A204.1 (cell line): ENCODE measurements around the gene DOCK1.

ENCODE experiments used
- FAIRE-seq: peaks from 2 replicates; lab custom pipeline; 2012; peaks lifted over from hg19 to GRCh38; lab: Jason Lieb, UNC

Gene DOCK1

GRCh38 chr10:127227663-127228062 is 322.4 kb downstream of the DOCK1 start:
- FAIRE-seq, result no peak

GRCh38 chr10:127228195-127228787 is 323.1 kb downstream of the DOCK1 start:
- no peak for FAIRE-seq

DNA sequence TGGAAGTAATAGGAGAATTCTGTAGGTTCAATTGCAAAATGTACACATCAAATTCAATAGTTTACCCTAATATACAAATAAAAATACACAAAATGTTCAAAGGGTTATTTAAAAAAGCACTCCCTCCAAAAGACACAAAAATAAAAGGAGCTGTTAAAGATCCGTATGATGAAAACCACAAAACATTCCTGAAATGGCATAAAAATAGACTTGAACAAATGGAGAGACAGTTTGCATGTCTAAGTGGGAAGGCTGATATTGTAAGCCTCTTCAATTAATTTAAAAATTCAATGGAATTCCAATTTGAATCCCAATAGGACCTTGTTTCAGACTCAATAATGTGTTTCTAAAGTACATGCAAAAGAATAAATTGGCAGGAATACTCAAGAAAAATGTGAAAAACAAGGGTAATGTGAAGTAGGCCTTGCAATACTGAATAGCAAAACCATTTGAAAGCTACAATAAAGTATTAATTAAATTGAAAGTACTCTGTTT is 329.1 kb downstream of the DOCK1 start:
- no peak for FAIRE-seq

- no peak for FAIRE-seq
Observed at GRCh38 chr10:127236266-127236665, 331.0 kb downstream of the DOCK1 start.

GRCh38 chr10:127242914-127243313 is 337.7 kb downstream of the DOCK1 start:
- FAIRE-seq, result no peak

DNA sequence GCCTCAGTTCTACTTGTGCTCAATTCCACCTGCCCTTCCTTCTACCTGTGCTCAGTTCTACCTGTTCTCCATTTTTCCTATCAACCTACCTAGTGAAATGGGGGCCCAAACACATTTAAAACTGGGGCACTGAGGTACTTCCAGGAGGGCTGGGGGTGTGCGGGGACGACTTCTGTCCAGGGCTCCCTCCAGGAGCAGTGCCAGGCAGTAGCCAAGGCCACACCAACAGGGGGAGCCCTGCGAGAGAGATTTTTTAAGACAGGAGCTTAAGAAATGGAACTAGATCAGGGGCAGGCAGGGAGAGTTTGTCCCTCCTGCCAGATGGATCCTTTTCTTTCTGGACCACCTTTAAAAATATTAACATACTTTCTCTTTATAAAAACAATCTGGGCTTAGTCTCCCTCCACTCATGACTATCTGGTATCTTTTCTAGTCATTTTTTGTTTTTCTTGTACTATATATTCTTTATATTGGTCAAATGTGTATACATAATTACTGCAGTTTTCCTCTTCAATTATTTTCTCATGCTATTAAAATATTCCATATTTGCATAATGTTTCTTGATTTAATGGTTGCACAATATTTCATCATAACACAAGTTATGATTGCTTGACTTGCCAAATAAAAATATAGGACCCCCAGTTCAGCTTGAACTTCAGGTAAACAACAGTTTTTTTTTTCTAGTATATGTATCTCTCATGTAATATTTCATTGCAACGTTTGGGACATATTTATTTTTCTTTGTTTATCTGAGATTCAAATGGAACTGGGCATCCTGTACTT is 338.5 kb downstream of the DOCK1 start:
- no peak for FAIRE-seq

- no peak for FAIRE-seq
Observed at GRCh38 chr10:127245456-127245855, 340.2 kb downstream of the DOCK1 start.

DNA sequence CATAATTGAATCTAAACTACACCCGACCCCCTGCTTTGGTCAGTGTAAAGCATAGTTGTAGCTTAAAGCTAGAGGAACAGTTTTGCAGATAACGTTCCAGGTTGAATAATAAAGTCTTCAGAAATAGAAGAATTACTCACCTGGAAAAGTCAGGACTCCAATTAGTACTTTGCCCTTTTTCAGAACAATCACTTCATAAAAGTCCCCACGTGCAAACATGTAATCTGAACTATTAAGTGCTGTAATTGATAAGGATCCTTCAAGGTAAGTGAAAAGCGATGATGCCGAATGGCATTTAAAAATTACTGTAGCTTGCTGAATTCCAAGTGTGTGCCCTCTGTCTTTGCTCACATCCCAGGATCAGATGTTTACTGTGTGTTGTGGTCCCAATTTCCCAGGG is 344.8 kb downstream of the DOCK1 start:
- FAIRE-seq, result no peak

DNA sequence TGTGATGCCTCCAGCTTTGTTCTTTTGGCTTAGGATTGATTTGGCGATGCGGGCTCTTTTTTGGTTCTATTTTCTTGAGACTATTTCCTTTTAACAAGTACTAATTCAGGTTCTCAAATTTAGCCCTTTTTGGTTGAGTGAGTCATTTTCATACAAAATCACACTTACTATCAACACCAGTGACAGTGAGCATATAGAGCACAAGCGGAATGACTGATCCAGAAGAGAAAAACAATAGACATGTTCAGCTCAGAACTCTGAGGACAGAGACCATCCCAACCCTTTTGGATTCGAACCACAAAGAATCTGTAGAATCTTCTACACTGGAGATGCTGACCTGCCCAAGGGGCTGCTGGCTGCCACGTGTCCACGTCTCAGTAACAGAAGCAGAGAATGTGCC is 347.6 kb downstream of the DOCK1 start:
- no peak for FAIRE-seq

DNA sequence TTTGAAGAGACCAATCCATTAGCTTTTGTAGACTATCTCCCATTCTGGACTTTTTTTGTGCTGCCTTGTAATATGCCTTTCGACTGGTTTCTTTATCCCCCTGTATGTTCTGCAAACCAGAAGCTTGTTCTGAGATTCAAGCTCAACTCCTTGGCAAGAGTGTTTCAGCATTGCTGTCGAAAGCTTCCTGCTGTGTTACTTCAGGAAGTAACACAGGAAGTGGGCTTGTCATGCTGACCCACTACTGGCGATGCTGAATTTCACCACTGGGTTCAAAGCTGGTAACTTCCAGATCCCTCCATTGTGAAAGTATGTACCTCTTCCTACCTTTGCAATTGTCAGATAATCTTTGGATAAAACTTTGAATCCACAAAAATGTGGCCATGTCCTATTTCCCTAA is 349.0 kb downstream of the DOCK1 start:
- no peak for FAIRE-seq

- no peak for FAIRE-seq
Observed at GRCh38 chr10:127257395-127257794, 352.2 kb downstream of the DOCK1 start.

- FAIRE-seq, result no peak
Observed at GRCh38 chr10:127259347-127259746, 354.1 kb downstream of the DOCK1 start.

- FAIRE-seq, result no peak
Observed at GRCh38 chr10:127262606-127263005, 357.4 kb downstream of the DOCK1 start.

- no peak for FAIRE-seq
Observed at GRCh38 chr10:127265288-127265687, 360.1 kb downstream of the DOCK1 start.

DNA sequence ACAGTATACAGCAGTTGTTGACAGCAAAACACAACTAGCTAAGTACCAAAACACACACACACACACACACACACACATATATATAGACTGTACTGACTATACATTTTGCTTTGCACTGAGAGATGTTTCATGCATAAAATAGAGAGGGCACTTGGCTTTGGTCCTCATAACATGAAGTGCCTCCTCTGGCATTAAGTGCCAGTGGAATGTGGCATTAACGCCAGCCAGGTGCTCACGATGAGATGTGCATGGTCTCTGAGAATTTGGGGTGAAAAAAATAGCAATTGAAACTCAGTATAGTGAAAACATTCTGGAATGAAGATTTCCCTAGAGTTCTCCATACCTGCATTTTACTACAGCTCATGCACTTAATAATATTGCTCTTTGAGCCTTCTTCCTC is 361.2 kb downstream of the DOCK1 start:
- FAIRE-seq, result no peak

DNA sequence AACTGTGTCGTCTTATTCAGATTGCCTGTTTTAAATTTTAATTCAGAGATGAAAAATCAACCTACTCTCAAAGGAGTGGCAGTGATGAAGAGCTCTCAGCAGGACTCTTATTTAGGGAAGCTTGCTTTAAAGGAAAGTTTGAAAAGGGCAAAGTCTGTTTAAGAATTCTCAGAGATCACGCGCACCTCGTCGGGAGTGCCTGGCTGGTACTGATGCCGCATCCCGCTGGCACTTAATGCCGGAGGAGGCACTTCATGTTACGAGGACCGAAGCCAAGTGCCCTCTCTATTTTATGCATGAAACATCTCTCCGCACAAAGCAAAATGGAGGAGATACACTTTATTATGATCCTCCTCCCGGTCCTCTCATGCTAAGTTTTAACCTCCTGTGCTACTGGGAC is 362.2 kb downstream of the DOCK1 start:
- FAIRE-seq, result no peak

DNA sequence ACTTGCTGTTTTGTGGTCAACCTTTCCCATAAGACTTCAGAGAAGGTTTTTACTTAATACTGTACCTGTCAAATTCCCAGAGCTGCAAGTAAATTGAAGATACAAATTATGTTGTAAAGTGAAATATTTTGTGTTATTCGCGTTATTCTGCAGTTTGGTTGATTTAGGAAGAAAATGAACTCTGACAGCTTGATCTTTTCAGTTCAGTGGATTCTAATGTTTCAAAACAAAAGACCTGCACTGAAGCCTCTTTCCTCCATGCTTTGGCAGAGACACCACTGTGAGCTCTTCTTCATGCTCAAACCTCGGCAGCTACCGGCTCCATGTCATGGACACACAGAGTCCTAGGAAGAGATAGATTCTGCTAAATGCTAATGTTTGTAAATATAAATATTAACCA is 366.8 kb downstream of the DOCK1 start:
- no peak for FAIRE-seq

- no peak for FAIRE-seq
Observed at GRCh38 chr10:127275272-127275671, 370.0 kb downstream of the DOCK1 start.

GRCh38 chr10:127275793-127276450 is 370.7 kb downstream of the DOCK1 start:
- no peak for FAIRE-seq

- no peak for FAIRE-seq
Observed at GRCh38 chr10:127276794-127277462, 371.7 kb downstream of the DOCK1 start.

GRCh38 chr10:127278001-127278400 is 372.8 kb downstream of the DOCK1 start:
- no peak for FAIRE-seq

DNA sequence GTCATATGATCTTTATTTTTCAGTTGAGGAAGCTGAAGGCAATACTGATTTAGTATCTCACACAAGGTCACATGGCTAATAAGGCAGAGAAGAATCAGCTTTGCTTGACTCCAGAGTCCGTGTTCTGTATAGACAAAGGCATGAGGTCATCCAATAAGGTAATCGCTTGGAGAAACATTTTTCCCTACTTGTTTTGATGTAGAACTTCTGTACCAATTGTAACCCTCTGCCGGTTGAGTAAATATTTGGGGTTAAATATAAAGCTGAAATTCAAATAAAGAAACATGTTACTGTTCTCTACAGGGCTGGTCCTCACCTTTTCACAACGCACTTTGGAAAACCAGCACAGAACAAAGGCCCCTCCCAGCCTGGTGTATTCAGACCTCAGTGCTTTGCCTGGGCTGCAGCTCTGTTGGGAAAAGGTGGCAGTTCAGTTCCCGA is 374.1 kb downstream of the DOCK1 start:
- no peak for FAIRE-seq

- no peak for FAIRE-seq
Observed at GRCh38 chr10:127280446-127280845, 375.2 kb downstream of the DOCK1 start.
